Kidney (tissue), 14 donors: ENCODE results near the gene THOC7. TPM values are rescaled to one million over a fixed set of nuclear protein-coding genes. Genes with fewer than 3 reads are reported as not detected.

Source experiments
- DNase-seq, 5 donors: peaks; one replicate each; pipeline ENCODE4 v3.0.0-alpha.2; 2013 to 2020
- FAIRE-seq: peaks from 2 replicates; lab custom pipeline; 2012; peaks lifted over from hg19 to GRCh38; lab: Jason Lieb, UNC
- H3K27ac ChIP-seq, 2 donors: one replicate each; pipeline ENCODE4 v1.7.0; 2013; ENCODE audit warnings: low read depth in 2 of 2, low read length in 2 of 2, inconsistent platforms in 1 of 2
- H3K27me3 ChIP-seq: one replicate; pipeline ENCODE4 v1.7.1; 2013; ENCODE audit warnings: low read length, inconsistent platforms; ENCODE audit not compliant: control insufficient read depth, insufficient read depth
- H3K36me3 ChIP-seq, 3 donors: one replicate each; pipeline versions ENCODE4 v1.7.0 to v1.7.1; 2013; ENCODE audit warnings: low read length in 3 of 3, control low read depth in 1 of 3, inconsistent platforms in 1 of 3; ENCODE audit not compliant: insufficient read depth in 3 of 3, control insufficient read depth in 2 of 3
- H3K4me1 ChIP-seq, 3 donors: one replicate each; pipeline versions ENCODE4 v1.7.0 to v1.7.1; 2013; ENCODE audit warnings: low read length in 3 of 3, inconsistent platforms in 1 of 3, low read depth in 1 of 3; ENCODE audit not compliant: control insufficient read depth in 2 of 3, insufficient read depth in 2 of 3
- H3K4me3 ChIP-seq, 3 donors: one replicate each; pipeline versions ENCODE4 v1.7.0 to v1.8.1; 2013; ENCODE audit warnings: low read length in 3 of 3, control low read depth in 1 of 3, inconsistent platforms in 1 of 3
- H3K9ac ChIP-seq, 3 donors: one replicate each; pipeline versions ENCODE4 v1.7.0 to v1.7.1; 2013; ENCODE audit warnings: low read length in 3 of 3, control low read depth in 1 of 3, inconsistent platforms in 1 of 3
- H3K9me3 ChIP-seq, 3 donors: one replicate each; pipeline versions ENCODE4 v1.7.0 to v1.7.1; 2013; ENCODE audit warnings: low read length in 3 of 3, control low read depth in 1 of 3, inconsistent platforms in 1 of 3; ENCODE audit not compliant: control insufficient read depth in 2 of 3, insufficient read depth in 1 of 3
- CTCF ChIP-seq: IDR thresholded peaks from 3 replicates; pipeline ENCODE4 v1.5.1; 2012; ENCODE audit warnings: mild to moderate bottlenecking, moderate library complexity, borderline replicate concordance; ENCODE audit not compliant: insufficient read depth; ENCODE audit errors: extremely low read depth
- intact Hi-C: fragments of 100-400 bp; cut with DNase I; formaldehyde crosslinking; loops from one replicate; pipeline ENCODE4 v1.11.1; 2022
- polyA plus RNA-seq: library from polyadenylated mRNA; stranded (reverse); fragments of 350-450 nt; fragmentation: Illumina TruSeq; extraction: RNeasy Lipid Tissue Mini Kit (QIAGEN cat#74804); gene quantifications from one replicate; pipeline ENCODE4 v1.2.3, GENCODE V29; 2014; ENCODE audit warnings: low read depth, low replicate concordance; ENCODE audit not compliant: insufficient read depth
- total RNA-seq: library from RNA; stranded (reverse); fragmentation: NEBNext Ultra II Directional; extraction: Animal tissue kit (Norgen Biotek cat#: 25700); gene quantifications from one replicate; pipeline ENCODE4 v1.2.1, GENCODE V29; 2021
- donor health status: control.
- donor health status: control.
- donor health status: control.
- donor health status: control.
- donor health status: control.
- donor health status: DM: yes; HTN: yes; CAD: no.
- donor health status: Normal renal cell carcinoma (clear cell type).

Gene THOC7
- total and polyA plus RNA-seq, 2 donors from 2014 or later, result 55.2 to 99.5 TPM

- no peaks in the 10 kb centered on the region for H3K4me1 ChIP-seq
- H3K9ac ChIP-seq, result no peak overlapping the region
- no peaks in the 10 kb centered on the region for H3K36me3 ChIP-seq
- no peak for DNase-seq
- TF ChIP-seq CTCF, result no peak
- H3K4me3 ChIP-seq, result no peak overlapping the region
- no peaks in the 10 kb centered on the region for H3K9me3 ChIP-seq
- intact Hi-C loops, result no loop called here
- FAIRE-seq, result no peak
- H3K27me3 ChIP-seq, result no peaks in the 10 kb centered on the region
- no peak overlapping the region for H3K27ac ChIP-seq
Measured at GRCh38 chr3:63800097-63800496, 63.5 kb downstream of the THOC7 start.

GRCh38 chr3:63798949-63799348 lies 64.7 kb downstream of the THOC7 start:
- no peak for FAIRE-seq

GRCh38 chr3:63798544-63798943 lies 65.1 kb downstream of the THOC7 start:
- TF ChIP-seq CTCF, result no peak
- intact Hi-C loops, result no loop called here
- no peaks in the 10 kb centered on the region for H3K4me1 ChIP-seq
- DNase-seq, result no peak
- no peaks in the 10 kb centered on the region for H3K27me3 ChIP-seq
- H3K9me3 ChIP-seq, result no peaks in the 10 kb centered on the region
- H3K36me3 ChIP-seq, result no peaks in the 10 kb centered on the region
- no peak overlapping the region for H3K4me3 ChIP-seq
- no peak for FAIRE-seq
- no peak overlapping the region for H3K9ac ChIP-seq
- H3K27ac ChIP-seq, result no peak overlapping the region

More at GRCh38 chr3:63798949-63799348, 64.7 kb downstream of the THOC7 start:
- H3K4me3 ChIP-seq, result no peak overlapping the region
- no peak overlapping the region for H3K27ac ChIP-seq
- H3K36me3 ChIP-seq, result no peaks in the 10 kb centered on the region
- no peaks in the 10 kb centered on the region for H3K9me3 ChIP-seq
- intact Hi-C loops, result no loop called here
- TF ChIP-seq CTCF, result no peak
- H3K27me3 ChIP-seq, result no peaks in the 10 kb centered on the region
- no peak for DNase-seq
- H3K9ac ChIP-seq, result no peak overlapping the region
- H3K4me1 ChIP-seq, result no peaks in the 10 kb centered on the region

- Histone ChIP-seq H3K36me3 (no peaks in the 10 kb centered on the region), H3K27me3 (no peaks in the 10 kb centered on the region), H3K4me1 (no peaks in the 10 kb centered on the region), H3K27ac (no peak overlapping the region), H3K9ac (no peak overlapping the region), H3K4me3 (no peak overlapping the region), H3K9me3 (no peaks in the 10 kb centered on the region)
- TF ChIP-seq CTCF, result no peak
- DNase-seq (peak in 1 of 5 donors; percentile 8), FAIRE-seq (no peak)
- intact Hi-C loops, result no loop called here
Measured at GRCh38 chr3:63795438-63795837, 68.2 kb downstream of the THOC7 start.
